DOHH2 (cell line): ENCODE results near the gene RBM12.

Source experiments
- H3F3A ChIP-seq: fragments of 200-600 bp; sonication (generic), shearing (Covaris generic); 2 replicates; pipeline ENCODE4 v1.6.0; 2016; ENCODE audit warnings: antibody characterized with exemption, mild to moderate bottlenecking; ENCODE audit not compliant: control insufficient read depth, insufficient read depth
- H3K27ac ChIP-seq: fragments of 200-600 bp; sonication (generic); 2 replicates; pipeline ENCODE4 v1.5.1; 2014; ENCODE audit warnings: low read depth, mild to moderate bottlenecking, low read length, moderate library complexity
- H3K27me3 ChIP-seq: fragments of 200-600 bp; sonication (generic); 2 replicates; pipeline ENCODE4 v1.6.1; 2014; ENCODE audit warnings: mild to moderate bottlenecking, low read length, mixed read lengths; ENCODE audit not compliant: control insufficient read depth
- H3K36me3 ChIP-seq: fragments of 200-600 bp; sonication (generic); 2 replicates; pipeline ENCODE4 v1.6.1; 2014; ENCODE audit warnings: mild to moderate bottlenecking, low read length, moderate library complexity, mixed read lengths; ENCODE audit not compliant: control insufficient read depth
- H3K4me1 ChIP-seq: fragments of 200-600 bp; sonication (generic); 2 replicates; pipeline ENCODE4 v1.6.1; 2014; ENCODE audit warnings: mild to moderate bottlenecking, low read length, mixed read lengths; ENCODE audit not compliant: control insufficient read depth
- H3K4me2 ChIP-seq: fragments of 200-600 bp; sonication (generic); 2 replicates; pipeline ENCODE4 v1.6.0; 2014; ENCODE audit warnings: mild to moderate bottlenecking, low read length, moderate library complexity
- H3K4me3 ChIP-seq: fragments of 200-600 bp; sonication (generic); 2 replicates; pipeline ENCODE4 v1.5.1; 2014; ENCODE audit warnings: mild to moderate bottlenecking, low read length, mixed read lengths
- H3K79me2 ChIP-seq: fragments of 200-600 bp; sonication (generic); 2 replicates; pipeline ENCODE4 v1.6.1; 2014; ENCODE audit warnings: mild to moderate bottlenecking, low read length, mixed read lengths; ENCODE audit not compliant: control insufficient read depth
- H3K9me2 ChIP-seq: fragments of 200-600 bp; sonication (generic); replicated peaks from 2 replicates; pipeline ENCODE4 v1.6.1; 2014; ENCODE audit warnings: mild to moderate bottlenecking, low read length, mixed read lengths; ENCODE audit not compliant: control insufficient read depth
- H3K9me3 ChIP-seq: fragments of 200-600 bp; sonication (generic); 2 replicates; pipeline ENCODE4 v1.6.1; 2014; ENCODE audit warnings: antibody characterized with exemption, low read length, mixed read lengths; ENCODE audit not compliant: control insufficient read depth, insufficient read depth
- H4K20me1 ChIP-seq: fragments of 200-600 bp; sonication (generic); 2 replicates; pipeline ENCODE4 v1.6.0; 2014; ENCODE audit warnings: low read depth, mild to moderate bottlenecking, antibody characterized with exemption, low read length, moderate library complexity; ENCODE audit not compliant: control insufficient read depth, insufficient read depth
- EZH2phosphoT487 ChIP-seq: fragments of 200-600 bp; sonication (generic); IDR thresholded peaks from 2 replicates; pipeline ENCODE4 v1.6.1; 2017; ENCODE audit warnings: borderline replicate concordance, mild to moderate bottlenecking, antibody characterized with exemption, low read length, moderate library complexity, mixed read lengths
- TF ChIP-seq, protein P1 (sequence below): fragments of 200-600 bp; sonication (generic); IDR thresholded peaks from one replicate; pipeline ENCODE4 v1.5.1; 2014; ENCODE audit warnings: antibody characterized with exemption, mild to moderate bottlenecking, low read depth, low read length; ENCODE audit not compliant: poor library complexity, severe bottlenecking

Gene RBM12

GRCh38 chr20:35654415-35654814, 10.3 kb downstream of the RBM12 start:
- Histone ChIP-seq H3K9me2 (no peaks in the 10 kb centered on the region), H3F3A (peaks cover 15% of the 10 kb centered on the region; the same call in 1 of the 2 replicates), H3K79me2 (peaks cover 100% of the 10 kb centered on the region), H3K36me3 (peaks cover 90% of the 10 kb centered on the region), H3K9me3 (no peaks in the 10 kb centered on the region), H3K4me3 (no peak overlapping the region), H3K27me3 (no peaks in the 10 kb centered on the region), H3K4me1 (peaks cover 19% of the 10 kb centered on the region), H4K20me1 (peaks cover 39% of the 10 kb centered on the region), H3K27ac (no peak overlapping the region), H3K4me2 (no peak overlapping the region)
- TF ChIP-seq, protein P1, sequence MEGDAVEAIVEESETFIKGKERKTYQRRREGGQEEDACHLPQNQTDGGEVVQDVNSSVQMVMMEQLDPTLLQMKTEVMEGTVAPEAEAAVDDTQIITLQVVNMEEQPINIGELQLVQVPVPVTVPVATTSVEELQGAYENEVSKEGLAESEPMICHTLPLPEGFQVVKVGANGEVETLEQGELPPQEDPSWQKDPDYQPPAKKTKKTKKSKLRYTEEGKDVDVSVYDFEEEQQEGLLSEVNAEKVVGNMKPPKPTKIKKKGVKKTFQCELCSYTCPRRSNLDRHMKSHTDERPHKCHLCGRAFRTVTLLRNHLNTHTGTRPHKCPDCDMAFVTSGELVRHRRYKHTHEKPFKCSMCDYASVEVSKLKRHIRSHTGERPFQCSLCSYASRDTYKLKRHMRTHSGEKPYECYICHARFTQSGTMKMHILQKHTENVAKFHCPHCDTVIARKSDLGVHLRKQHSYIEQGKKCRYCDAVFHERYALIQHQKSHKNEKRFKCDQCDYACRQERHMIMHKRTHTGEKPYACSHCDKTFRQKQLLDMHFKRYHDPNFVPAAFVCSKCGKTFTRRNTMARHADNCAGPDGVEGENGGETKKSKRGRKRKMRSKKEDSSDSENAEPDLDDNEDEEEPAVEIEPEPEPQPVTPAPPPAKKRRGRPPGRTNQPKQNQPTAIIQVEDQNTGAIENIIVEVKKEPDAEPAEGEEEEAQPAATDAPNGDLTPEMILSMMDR: no peak
- TF ChIP-seq EZH2phosphoT487: no peak

GRCh38 chr20:35653893-35654292, 10.8 kb downstream of the RBM12 start:
- H3K4me2 ChIP-seq: no peak overlapping the region
- no peak overlapping the region for H3K27ac ChIP-seq
- H3K9me3 ChIP-seq: no peaks in the 10 kb centered on the region
- peaks cover 100% of the 10 kb centered on the region for H3K79me2 ChIP-seq
- no peaks in the 10 kb centered on the region for H3K9me2 ChIP-seq
- no peaks in the 10 kb centered on the region for H3K27me3 ChIP-seq
- no peak overlapping the region for H3K4me3 ChIP-seq
- H3F3A ChIP-seq: peaks cover 15% of the 10 kb centered on the region; the same call in 1 of the 2 replicates
- H4K20me1 ChIP-seq: peaks cover 39% of the 10 kb centered on the region
- no peak for TF ChIP-seq EZH2phosphoT487
- TF ChIP-seq, protein P1: no peak
- H3K4me1 ChIP-seq: peaks cover 14% of the 10 kb centered on the region
- peaks cover 93% of the 10 kb centered on the region for H3K36me3 ChIP-seq

GRCh38 chr20:35653430-35653734, 11.3 kb downstream of the RBM12 start:
- H3K36me3 ChIP-seq: peaks cover 94% of the 10 kb centered on the region
- no peak overlapping the region for H3K4me2 ChIP-seq
- no peaks in the 10 kb centered on the region for H3K9me2 ChIP-seq
- H3K27ac ChIP-seq: no peak overlapping the region
- peaks cover 11% of the 10 kb centered on the region for H3K4me1 ChIP-seq
- peaks cover 39% of the 10 kb centered on the region for H4K20me1 ChIP-seq
- peaks cover 100% of the 10 kb centered on the region for H3K79me2 ChIP-seq
- H3F3A ChIP-seq: peaks cover 20% of the 10 kb centered on the region
- no peak overlapping the region for H3K4me3 ChIP-seq
- H3K9me3 ChIP-seq: no peaks in the 10 kb centered on the region
- H3K27me3 ChIP-seq: no peaks in the 10 kb centered on the region
- no peak for TF ChIP-seq EZH2phosphoT487
- TF ChIP-seq, protein P1: no peak
